HG03558 (cell line): ENCODE data around the gene SLIT3.

Source experiments
- ATAC-seq: cut with Tn5 transposase; IDR thresholded peaks from one replicate; pipeline ENCODE4 v1.9.1; 2021; ENCODE audit warnings: moderate number of reproducible peaks; ENCODE audit not compliant: unreplicated experiment; ENCODE audit errors: extremely low read depth

SLIT3 gene

GRCh38 chr5:168921147-168921866 is 379.6 kb downstream of the SLIT3 start:
- ATAC-seq = no peak

GRCh38 chr5:168920019-168920810 is 380.7 kb downstream of the SLIT3 start:
- ATAC-seq = no peak

- no peak for ATAC-seq
These were observed 382.9 kb downstream of the SLIT3 start for GRCh38 chr5:168917947-168918600.

GRCh38 chr5:168916852-168917251 is 384.1 kb downstream of the SLIT3 start:
- ATAC-seq = no peak

GRCh38 chr5:168916266-168916665 is 384.7 kb downstream of the SLIT3 start:
- no peak for ATAC-seq

GRCh38 chr5:168914491-168914890 is 386.4 kb downstream of the SLIT3 start:
- ATAC-seq = no peak

- ATAC-seq = no peak
These were observed 390.1 kb downstream of the SLIT3 start for GRCh38 chr5:168910874-168911273.

- no peak for ATAC-seq
These were observed 392.7 kb downstream of the SLIT3 start for GRCh38 chr5:168908207-168908606.

GRCh38 chr5:168903061-168903460 is 397.9 kb downstream of the SLIT3 start:
- ATAC-seq = no peak

GRCh38 chr5:168899673-168900072 is 401.3 kb downstream of the SLIT3 start:
- ATAC-seq = no peak

GRCh38 chr5:168899264-168899663 is 401.7 kb downstream of the SLIT3 start:
- ATAC-seq = no peak

- no peak for ATAC-seq
These were observed 402.6 kb downstream of the SLIT3 start for GRCh38 chr5:168898247-168898911.

GRCh38 chr5:168897387-168898122 is 403.4 kb downstream of the SLIT3 start:
- ATAC-seq = no peak

GRCh38 chr5:168895295-168896071 is 405.5 kb downstream of the SLIT3 start:
- no peak for ATAC-seq

GRCh38 chr5:168893283-168893682 is 407.7 kb downstream of the SLIT3 start:
- no peak for ATAC-seq

GRCh38 chr5:168892618-168893186 is 408.2 kb downstream of the SLIT3 start:
- no peak for ATAC-seq

GRCh38 chr5:168890816-168891812 is 409.8 kb downstream of the SLIT3 start:
- ATAC-seq = no peak

GRCh38 chr5:168889039-168889438 is 411.9 kb downstream of the SLIT3 start:
- no peak for ATAC-seq
